ENCODE results near the gene GCH1.

GCH1 gene

GRCh38 chr14:54857830-54858269 is 44.8 kb downstream of the GCH1 start:
- peak; percentile 2 for DNase-seq

- no peak for DNase-seq
Observed at GRCh38 chr14:54856152-54856551, 46.5 kb downstream of the GCH1 start.

- no peak for DNase-seq
Observed at GRCh38 chr14:54854181-54854580, 48.4 kb downstream of the GCH1 start.

GRCh38 chr14:54853339-54853738 is 49.3 kb downstream of the GCH1 start:
- no peak for DNase-seq

GRCh38 chr14:54852215-54852614 is 50.4 kb downstream of the GCH1 start:
- DNase-seq = no peak

GRCh38 chr14:54848910-54849309 is 53.7 kb downstream of the GCH1 start:
- no peak for DNase-seq

GRCh38 chr14:54845641-54846040 is 57.0 kb downstream of the GCH1 start:
- DNase-seq = no peak

- DNase-seq = no peak
Observed at GRCh38 chr14:54844479-54844878, 58.1 kb downstream of the GCH1 start.

GRCh38 chr14:54840798-54841197 is 61.8 kb downstream of the GCH1 start:
- DNase-seq = no peak

- no peak for DNase-seq
Observed at GRCh38 chr14:54840336-54840735, 62.3 kb downstream of the GCH1 start.

- no peak for DNase-seq
Observed at GRCh38 chr14:54839701-54840119, 62.9 kb downstream of the GCH1 start.

- no peak for DNase-seq
Observed at GRCh38 chr14:54838931-54839512, 63.6 kb downstream of the GCH1 start.

GRCh38 chr14:54837508-54838149 is 65.0 kb downstream of the GCH1 start:
- no peak for DNase-seq

- no peak for DNase-seq
Observed at GRCh38 chr14:54836231-54836630, 66.4 kb downstream of the GCH1 start.

- DNase-seq = no peak
Observed at GRCh38 chr14:54834727-54835126, 67.9 kb downstream of the GCH1 start.

GRCh38 chr14:54834081-54834480 is 68.5 kb downstream of the GCH1 start:
- no peak for DNase-seq

GRCh38 chr14:54830650-54831049 is 72.0 kb downstream of the GCH1 start:
- no peak for DNase-seq

GRCh38 chr14:54829486-54830224 is 73.0 kb downstream of the GCH1 start:
- DNase-seq = no peak

GRCh38 chr14:54828037-54828436 is 74.6 kb downstream of the GCH1 start:
- DNase-seq = no peak

- DNase-seq = no peak
Observed at GRCh38 chr14:54823757-54824549, 78.7 kb downstream of the GCH1 start.

GRCh38 chr14:54822685-54823084 is 79.9 kb downstream of the GCH1 start:
- no peak for DNase-seq

- no peak for DNase-seq
Observed at GRCh38 chr14:54818201-54819133, 84.2 kb downstream of the GCH1 start.
